ENCODE results near the gene MISP.

MISP gene

DNA sequence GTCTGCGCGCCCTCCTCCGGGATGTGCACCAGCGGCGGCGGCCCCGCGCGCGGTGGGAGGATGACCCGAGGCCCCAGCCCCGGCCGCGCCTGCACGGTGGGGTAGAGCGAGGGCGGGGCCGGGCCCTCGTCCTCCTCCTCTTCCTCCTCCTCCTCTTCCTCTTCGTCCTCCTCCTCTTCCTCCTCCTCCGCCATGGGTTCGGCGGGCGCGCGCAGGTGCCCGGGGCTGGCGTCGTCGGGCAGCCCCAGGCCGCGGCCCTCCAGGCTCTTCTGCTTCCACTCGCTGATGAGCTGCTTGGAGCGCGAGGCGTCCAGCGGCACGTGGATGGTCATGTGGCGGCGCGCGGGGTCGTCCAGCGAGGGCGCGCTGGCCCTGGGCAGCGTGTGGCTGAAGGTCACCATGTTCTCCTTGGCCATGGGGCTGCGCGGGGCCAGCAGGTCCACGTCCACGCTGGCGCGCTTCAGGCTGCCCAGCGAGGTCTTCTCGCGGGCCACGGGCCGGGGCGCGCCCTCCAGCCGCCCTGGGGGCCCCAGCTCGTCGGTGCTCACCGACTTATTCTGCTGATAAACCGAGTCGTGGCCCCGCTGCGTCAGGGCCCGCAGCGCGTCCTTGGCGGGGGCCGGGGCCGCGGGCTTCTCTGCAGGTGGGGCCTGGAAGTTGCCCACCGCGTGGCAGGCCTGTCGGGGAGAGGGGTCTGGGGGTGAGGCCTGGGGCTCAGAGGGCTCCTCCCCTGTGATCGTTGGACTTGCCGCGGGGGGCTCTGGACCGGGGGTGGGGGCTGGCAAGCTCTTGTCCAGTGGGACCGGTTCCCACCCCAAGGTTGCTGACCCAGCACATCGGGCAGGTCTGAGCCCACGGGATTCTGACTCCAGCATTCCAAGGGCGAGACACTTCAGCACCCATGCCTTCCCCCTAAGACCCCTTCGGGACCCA is 62.6 kb downstream of the MISP start:
- DNase-seq = no peak

All from activated naive CD4-positive, alpha-beta T cell treated with anti-CD3 and anti-CD28 coated beads, Interleukin-2, amount 50 U/mL, for 16 hours (primary cell).